ENCODE results near the gene FRMPD2.
"Not testable (repeated sequence)": the region's sequence is repeated elsewhere in the genome, so short reads cannot be mapped to it uniquely, and the experiment has no call there.

FRMPD2 gene

GRCh38 chr10:48110277-48110676 is 164.2 kb downstream of the FRMPD2 start:
- not testable (repeated sequence) for H3K23ac ChIP-seq (ENCODE audit: low read depth, low read length, poor library complexity); H3K9me3 ChIP-seq (replicated peaks in 1 of 2; ENCODE audit: control insufficient read depth in 2 of 2, insufficient read depth in 1 of 2, low read depth in 1 of 2, low read length in 2 of 2); H3K4me2 ChIP-seq (ENCODE audit: insufficient read depth, low read length, poor library complexity, severe bottlenecking); H3K4ac ChIP-seq (ENCODE audit: low read length); H2BK15ac ChIP-seq (ENCODE audit: low read length); H3K79me1 ChIP-seq (ENCODE audit: low read depth, low read length); H3K14ac ChIP-seq (ENCODE audit: low read length); H2BK12ac ChIP-seq (ENCODE audit: low read length); H3K27ac ChIP-seq (replicated peaks; ENCODE audit: low read length); H2BK120ac ChIP-seq (ENCODE audit: low read depth, low read length); H4K91ac ChIP-seq (ENCODE audit: low read depth, low read length, poor library complexity); H3K4me3 ChIP-seq (ENCODE audit: low read length in 2 of 2); H3K4me1 ChIP-seq (ENCODE audit: control insufficient read depth in 2 of 2, insufficient read depth in 1 of 2, low read depth in 1 of 2, low read length in 2 of 2); H2BK5ac ChIP-seq (ENCODE audit: low read length); H3K9ac ChIP-seq (ENCODE audit: low read depth, low read length, poor library complexity); DNase-seq (ENCODE audit: low spot score); H2AFZ ChIP-seq (ENCODE audit: low read length); H3K18ac ChIP-seq (ENCODE audit: low read length); H3K27me3 ChIP-seq (ENCODE audit: control insufficient read depth in 3 of 3, insufficient read depth in 3 of 3, low read depth in 1 of 3, low read length in 3 of 3); H3K36me3 ChIP-seq (replicated peaks in 1 of 2; ENCODE audit: control insufficient read depth in 2 of 2, insufficient read depth in 2 of 2, low read length in 2 of 2); H2AK5ac ChIP-seq (ENCODE audit: low read depth, low read length); H4K8ac ChIP-seq (ENCODE audit: low read depth, low read length)
- no CpG with 5 or more reads among the region's 3 CpGs for WGBS, 2 donors (ENCODE audit: extremely low coverage in 2 of 2, insufficient read length in 2 of 2, insufficient replicate concordance in 1 of 2)

All from neuronal stem cell (in vitro differentiated cells).